A673 (cell line): Measurements from ENCODE around the gene COL4A3.

Experiments
- CTCF ChIP-seq: fragments of 300-800, 200-600 bp; sonication (generic); conservative IDR thresholded peaks from 2 replicates; pipeline ENCODE4 v1.5.1; 2017; ENCODE audit warnings: low read depth, mild to moderate bottlenecking, antibody characterized with exemption, low read length, moderate library complexity, mixed read lengths
- EZH2 ChIP-seq: fragments of 200-600 bp; sonication (generic); IDR thresholded peaks from 2 replicates; pipeline ENCODE4 v1.6.1; 2017; ENCODE audit warnings: borderline replicate concordance, low read depth, mild to moderate bottlenecking, mixed read lengths, antibody characterized with exemption, low read length; ENCODE audit not compliant: poor library complexity, severe bottlenecking

GRCh38 chr2:227194219-227194618 lies 29.8 kb downstream of the COL4A3 start:
- TF ChIP-seq CTCF, result no peak
- TF ChIP-seq EZH2, result no peak
